NCI-H510A treated with DMSO at 0.1 percent for 48 hours (cell line): ENCODE measurements around the gene ALK.

Source experiments
- DNase-seq: peaks from one replicate; lab custom pipeline; 2025; lab: John Stamatoyannopoulos, UW

The ALK gene

GRCh38 chr2:29644949-29645348 is 276.4 kb downstream of the ALK start:
- DNase-seq, result no peak

DNA sequence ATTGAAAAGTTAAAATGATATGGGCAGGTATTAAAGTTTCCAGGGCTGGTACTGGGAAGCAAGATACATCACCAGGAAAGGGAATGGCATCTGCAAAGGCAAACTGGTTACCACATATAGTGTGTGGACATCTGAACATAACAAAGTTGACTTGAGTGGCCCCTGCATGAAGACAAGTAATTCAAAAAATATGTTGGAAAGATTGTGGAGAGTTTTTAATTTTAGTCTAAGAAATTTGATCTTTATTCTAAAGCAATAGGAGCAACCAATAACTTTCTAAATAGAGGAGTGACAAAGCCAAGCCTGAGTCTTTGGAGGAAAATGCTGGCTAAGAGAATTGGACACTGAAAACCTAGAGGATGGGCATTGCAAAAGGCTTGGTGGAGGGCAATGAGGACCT is 278.2 kb downstream of the ALK start:
- DNase-seq, result no peak

DNA sequence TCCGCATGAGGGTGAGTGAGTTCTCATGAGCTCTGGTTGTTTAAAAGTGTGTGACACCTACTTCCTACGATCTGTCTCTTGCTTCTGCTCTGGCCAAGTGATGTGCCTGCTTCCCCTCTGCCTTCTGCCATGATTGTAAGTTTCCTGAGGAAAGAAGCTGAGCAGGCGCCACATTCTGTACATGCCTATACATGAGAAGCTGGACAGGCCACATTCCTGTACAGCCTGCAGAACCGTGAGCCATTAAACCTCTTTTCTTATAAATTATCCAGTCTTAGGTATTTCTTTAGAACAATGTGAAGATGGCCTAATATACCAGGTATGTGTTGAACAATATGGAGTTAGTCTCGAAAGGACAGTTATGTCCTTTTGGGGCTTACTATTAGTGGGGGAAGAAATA is 281.0 kb downstream of the ALK start:
- DNase-seq, result no peak

- DNase-seq, result no peak
Measured at GRCh38 chr2:29638641-29639040, 282.7 kb downstream of the ALK start.

DNA sequence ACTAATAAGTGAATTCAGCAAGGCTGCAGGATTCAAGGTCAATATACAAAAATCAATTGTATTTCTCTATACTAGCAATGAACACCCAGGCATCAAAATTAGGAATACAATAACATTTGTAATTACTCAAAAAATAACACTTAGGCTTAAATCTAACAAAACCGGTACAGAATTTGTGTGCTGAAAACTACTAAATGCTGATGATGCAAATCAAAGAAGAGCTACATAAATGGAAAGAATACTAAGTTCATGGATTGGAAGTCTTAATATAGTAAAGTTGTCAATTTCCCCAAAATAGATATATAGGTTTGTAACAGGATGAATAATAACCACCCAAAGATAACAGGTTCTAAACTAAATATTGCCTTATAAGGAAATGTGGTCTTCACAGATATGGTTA is 286.5 kb downstream of the ALK start:
- DNase-seq, result no peak

DNA sequence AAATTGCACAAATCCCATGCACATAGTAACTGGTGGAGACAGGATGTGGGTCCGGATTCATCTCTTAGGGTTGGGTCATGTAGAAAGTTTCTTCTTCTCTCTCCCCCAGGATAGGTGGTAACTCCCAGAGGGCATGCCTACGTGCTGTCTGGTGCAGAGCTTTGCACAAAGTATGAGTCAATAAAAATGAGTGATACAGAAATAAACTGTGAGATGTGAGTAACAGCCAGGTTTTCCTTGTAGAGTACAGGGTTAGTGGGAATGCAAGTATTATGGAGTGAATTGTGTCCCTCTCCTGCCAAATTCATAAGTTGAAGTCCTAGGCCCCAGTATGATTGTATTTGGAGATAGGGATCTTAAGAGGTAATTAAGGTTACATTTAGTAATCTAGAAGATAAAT is 289.4 kb downstream of the ALK start:
- no peak for DNase-seq

- DNase-seq, result no peak
Measured at GRCh38 chr2:29629495-29629894, 291.9 kb downstream of the ALK start.

DNA sequence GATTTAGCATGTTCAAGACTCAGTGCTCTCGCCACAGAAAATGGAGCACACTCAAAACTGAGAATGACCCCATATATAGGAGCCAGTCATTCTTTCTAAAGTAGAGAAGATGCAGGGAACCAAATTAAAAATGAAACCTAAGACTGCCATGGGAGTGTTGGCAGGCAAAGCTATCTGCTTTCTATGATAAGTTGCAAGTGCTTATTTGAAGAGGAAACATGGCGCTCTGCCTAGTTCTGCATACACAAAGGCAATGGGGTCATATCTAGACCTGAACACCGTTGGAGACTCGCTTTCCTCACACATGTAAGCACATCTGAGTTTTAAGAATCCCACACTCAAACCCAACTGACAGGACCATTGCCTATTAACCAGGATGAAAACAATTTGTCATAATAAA is 292.5 kb downstream of the ALK start:
- no peak for DNase-seq

- no peak for DNase-seq
Measured at GRCh38 chr2:29628108-29628745, 293.2 kb downstream of the ALK start.

DNA sequence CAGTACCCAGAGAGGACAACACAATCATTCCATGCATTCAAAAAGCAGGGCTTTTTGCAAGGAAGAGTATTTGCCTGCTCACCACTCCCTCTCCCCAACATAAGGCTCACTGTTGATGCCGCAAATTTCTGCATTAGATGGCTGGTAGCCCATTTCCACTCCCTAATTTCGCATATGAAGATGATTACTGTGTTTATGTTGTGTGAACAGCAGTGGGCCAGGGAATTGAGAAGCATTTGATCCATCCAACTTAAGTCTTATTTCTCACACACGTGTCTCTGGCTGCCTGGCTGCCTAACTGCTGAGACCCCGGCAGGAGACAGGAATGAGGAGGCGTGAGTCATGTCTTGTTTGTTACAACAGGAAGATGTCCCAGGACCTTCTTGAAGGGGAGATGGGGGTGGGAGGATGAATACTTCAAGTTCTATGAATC is 294.1 kb downstream of the ALK start:
- DNase-seq, result no peak

DNA sequence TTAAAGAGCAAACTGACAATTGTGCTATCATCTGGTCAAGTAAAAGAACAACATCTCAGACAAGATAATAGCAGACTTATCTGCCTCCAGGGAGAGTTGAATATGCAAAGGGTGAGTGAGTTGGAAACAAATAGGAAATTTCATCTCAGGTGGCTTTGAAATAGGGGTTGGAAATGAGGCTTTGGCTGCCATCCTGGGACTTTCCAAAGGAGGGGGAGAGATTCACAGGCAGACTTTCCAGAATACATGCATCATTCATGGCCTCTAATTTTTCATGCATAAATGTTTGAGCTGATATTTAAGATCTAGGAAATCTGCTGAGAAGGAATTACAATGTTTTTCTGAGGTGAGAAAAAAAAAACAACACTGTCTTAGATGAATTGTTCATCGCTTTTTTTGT is 300.5 kb downstream of the ALK start:
- no peak for DNase-seq

DNA sequence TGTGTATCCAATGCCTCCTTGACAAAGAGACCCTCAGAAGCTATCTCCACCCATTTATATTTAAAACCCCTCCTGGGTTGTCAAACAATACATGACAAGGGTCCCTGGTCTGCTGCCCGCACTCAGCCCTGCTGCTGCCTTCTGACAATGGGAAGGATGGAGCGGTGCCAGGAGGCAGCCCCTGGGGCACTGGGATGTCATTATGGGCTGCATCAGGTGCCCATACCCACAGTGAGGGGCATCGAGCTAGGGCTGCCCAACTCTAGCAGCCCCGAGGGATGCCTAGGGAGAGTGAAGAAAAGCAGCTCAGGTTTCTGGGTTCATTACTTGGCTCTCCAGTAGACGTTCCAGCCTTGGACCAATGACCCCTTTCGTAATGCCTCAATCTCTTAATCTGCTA is 301.7 kb downstream of the ALK start:
- DNase-seq, result no peak

DNA sequence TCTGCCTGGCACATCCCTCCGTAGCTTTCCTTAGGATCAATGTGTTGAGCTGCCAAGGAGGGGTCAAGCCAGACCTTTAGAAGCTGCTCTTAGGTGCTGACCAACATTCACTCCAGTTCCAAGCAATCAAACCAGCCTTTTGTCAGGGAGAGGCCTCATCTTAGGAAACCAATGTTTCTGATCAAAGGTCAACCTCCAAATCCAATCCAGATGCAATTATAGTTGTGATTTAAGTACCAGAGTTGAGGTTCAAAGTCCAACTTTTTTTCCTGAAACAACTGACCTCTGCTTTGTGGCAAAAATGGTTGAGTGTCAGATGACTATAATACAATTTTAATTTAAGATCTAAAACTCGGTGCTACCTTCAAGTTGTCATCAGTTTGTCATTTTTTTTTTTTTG is 303.4 kb downstream of the ALK start:
- DNase-seq, result no peak

GRCh38 chr2:29617351-29617750 is 304.0 kb downstream of the ALK start:
- DNase-seq, result no peak

DNA sequence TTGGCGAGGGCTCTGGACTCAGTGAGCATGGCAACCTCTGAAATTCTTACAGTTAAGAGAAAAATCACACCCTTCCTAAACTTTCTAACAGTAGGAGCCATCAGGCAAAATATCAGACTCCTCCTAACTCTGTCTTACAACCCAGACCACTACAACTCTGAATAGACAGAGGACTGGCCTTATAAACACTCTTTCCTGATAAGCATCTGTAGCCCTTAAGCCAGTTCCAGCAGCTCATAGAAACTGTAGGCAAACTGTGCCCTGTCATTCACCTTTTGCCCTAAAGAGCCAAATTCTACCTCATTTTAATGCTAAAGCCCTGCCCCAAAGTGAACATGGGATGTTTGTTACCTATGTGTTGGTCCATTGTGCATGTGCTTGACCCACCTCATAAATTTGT is 304.8 kb downstream of the ALK start:
- DNase-seq, result no peak

DNA sequence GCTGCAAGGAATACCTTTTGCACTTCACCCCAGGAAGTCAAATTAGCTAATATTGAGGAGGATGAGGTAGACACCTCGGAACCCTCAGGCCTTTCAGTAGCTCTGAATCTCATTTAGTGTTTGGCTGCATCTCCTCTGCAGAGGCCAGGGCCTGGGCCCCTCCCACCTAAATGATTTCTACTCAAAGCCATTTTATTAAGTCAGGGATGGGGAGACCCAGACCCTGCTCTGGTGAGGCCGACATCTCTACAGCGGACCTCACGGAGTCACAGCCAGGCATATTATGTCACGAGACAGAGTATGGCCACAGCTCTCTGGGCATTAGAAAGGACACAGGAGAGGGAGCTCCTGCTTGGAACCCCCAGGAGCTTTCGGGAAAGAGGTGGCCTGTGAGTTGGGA is 305.5 kb downstream of the ALK start:
- no peak for DNase-seq

DNA sequence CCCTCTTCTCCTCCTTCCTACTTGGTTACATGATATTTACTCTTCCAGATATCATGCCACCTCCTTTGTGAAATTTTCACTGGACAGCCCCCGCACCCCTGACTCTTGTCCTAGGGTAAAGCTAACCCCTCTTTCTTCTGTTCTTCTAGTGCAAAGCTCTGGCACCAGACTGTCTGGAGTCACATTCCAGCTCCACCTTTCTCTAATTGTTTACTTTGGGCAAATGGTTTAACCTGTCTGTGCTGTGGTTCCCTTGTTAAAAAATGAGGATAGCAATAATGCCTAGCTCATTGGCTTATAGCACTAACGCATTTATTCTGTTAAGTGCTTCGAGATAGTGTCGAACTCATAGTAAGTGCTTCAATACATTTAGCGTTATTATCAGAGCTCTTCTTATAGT is 306.2 kb downstream of the ALK start:
- no peak for DNase-seq

DNA sequence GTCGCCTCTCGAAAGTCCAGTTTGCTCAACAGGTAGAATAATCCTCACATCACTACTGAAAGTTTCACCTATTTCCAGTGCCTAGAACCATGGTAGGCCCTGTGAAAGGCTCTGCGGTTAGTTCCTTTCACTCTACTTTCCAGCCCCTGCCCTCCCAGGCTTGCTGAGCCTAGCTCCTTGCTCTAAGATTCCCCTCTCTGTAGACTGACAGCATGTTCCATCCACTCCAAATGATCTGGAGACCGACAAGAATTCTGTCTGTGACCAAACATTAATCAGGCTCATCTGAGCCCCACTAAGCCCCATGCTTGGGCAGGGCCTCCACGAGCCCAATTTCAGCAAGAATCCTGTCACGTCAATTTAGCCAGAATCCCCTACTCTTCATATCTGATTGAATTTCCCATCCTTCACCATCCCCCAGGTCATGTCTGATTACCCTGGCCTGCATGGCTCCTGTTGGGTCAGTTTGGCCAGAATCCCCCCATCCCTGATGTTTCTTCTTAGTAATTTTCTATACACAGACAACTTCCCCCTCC is 307.0 kb downstream of the ALK start:
- DNase-seq, result no peak

DNA sequence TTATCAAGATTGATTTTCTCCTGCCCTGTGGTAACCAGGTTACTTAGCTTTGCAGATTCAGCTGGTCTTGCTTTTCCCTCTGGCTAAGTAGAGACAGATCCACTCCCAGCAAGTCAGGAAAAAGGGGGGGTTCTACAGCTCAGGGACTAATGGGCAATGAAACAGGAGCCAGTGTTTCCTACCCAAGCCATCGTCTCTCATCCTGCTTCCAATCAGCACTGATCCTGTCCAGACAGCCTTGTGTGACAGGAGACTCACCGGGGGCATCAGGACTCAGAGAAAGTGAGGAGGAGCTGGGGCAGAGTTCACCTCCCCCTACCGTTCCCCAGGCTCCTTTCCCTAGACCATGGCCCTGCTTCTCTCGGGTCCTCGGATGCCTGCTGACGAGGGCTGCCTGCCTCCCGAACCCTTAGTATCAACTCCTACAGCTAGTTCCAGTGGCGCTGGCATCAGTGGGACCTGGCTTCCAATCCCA is 307.6 kb downstream of the ALK start:
- DNase-seq, result no peak

GRCh38 chr2:29613067-29613466 is 308.3 kb downstream of the ALK start:
- no peak for DNase-seq

DNA sequence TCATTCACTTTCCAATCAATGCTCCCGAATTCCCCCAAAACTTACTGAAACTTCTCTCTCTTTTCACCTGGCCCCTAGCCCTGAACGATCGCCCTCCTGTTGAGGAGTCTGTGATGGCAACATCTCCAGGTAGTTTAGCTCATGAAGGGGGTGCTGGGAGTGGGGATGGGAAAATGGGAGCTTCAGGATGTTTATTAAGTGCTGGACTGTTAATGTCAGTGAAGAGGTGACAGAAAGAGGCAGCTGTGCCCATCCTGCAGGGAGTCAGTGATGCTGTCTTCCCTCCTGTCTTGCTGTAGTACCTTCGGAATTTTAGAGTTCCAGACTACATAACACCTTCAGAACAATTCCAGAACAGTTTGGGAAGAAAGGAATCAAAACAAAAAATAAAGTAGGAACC is 308.8 kb downstream of the ALK start:
- DNase-seq, result no peak

- no peak for DNase-seq
Measured at GRCh38 chr2:29611850-29612249, 309.5 kb downstream of the ALK start.

DNA sequence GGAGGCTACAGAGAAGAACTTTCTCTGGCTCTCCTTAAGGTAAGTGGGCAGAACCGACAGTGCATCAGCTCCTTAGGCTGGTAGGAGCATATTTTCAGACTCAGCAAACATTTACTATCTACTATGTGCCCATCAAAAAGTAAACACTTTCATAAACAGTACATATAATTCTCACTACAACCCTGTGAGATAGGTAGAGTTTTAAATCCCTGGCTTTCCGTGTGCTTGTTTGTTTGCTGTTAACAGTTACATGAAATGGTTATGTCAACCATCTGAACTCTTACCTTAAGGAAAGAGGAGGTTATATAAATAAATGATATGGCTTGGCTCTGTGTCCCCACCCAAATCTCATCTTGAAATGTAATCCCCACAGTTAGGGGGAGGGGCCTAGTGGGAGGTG is 310.1 kb downstream of the ALK start:
- DNase-seq, result no peak

GRCh38 chr2:29610569-29610968 is 310.8 kb downstream of the ALK start:
- no peak for DNase-seq
